HL-60 (cell line): ENCODE measurements around the gene RNASE7.

Experiments
- DNase-seq, 2 experiments: peaks; one replicate each; pipeline ENCODE4 v3.0.0-alpha.2; 2010 to 2020; ENCODE audit warnings: low read depth in 1 of 2, low spot score in 1 of 2
- H3K27ac ChIP-seq: fragments of 250-450 bp; sonication (Bioruptor Pico); replicated peaks from 2 replicates; pipeline ENCODE4 v1.5.1; 2020; ENCODE audit warnings: mild to moderate bottlenecking, moderate library complexity
- H3K27me3 ChIP-seq: fragments of 250-450 bp; sonication (Bioruptor Pico); 2 replicates; pipeline ENCODE4 v1.5.1; 2021; ENCODE audit warnings: mild to moderate bottlenecking, moderate library complexity; ENCODE audit not compliant: insufficient read depth, poor library complexity, severe bottlenecking
- H3K4me3 ChIP-seq: replicated peaks from 2 replicates; pipeline ENCODE4 v1.5.1; 2011; ENCODE audit warnings: mild to moderate bottlenecking, control low read depth, low read length; ENCODE audit not compliant: insufficient read depth
- CTCF ChIP-seq: IDR thresholded peaks from one replicate; pipeline ENCODE4 v1.5.1; 2011; ENCODE audit warnings: low read length, control low read depth, inconsistent platforms; ENCODE audit not compliant: insufficient read depth
- GABPA ChIP-seq: IDR thresholded peaks from 2 replicates; pipeline ENCODE4 v1.6.1; 2012; ENCODE audit warnings: low read depth
- POLR2AphosphoS5 ChIP-seq: IDR thresholded peaks from 2 replicates; pipeline ENCODE4 v1.6.1; 2012; ENCODE audit warnings: low read depth
- REST ChIP-seq: IDR thresholded peaks from 2 replicates; pipeline ENCODE4 v1.6.1; 2012; ENCODE audit warnings: low read depth; ENCODE audit not compliant: insufficient replicate concordance
- SPI1 ChIP-seq: IDR thresholded peaks from 2 replicates; pipeline ENCODE4 v1.6.1; 2012; ENCODE audit warnings: low read depth, mild to moderate bottlenecking, borderline replicate concordance

The RNASE7 gene

GRCh38 chr14:21054768-21055145 is 12.6 kb downstream of the RNASE7 start:
- no peak for TF ChIP-seq REST
- no peak for DNase-seq
- no peak overlapping the region for H3K4me3 ChIP-seq
- H3K27me3 ChIP-seq: no peaks in the 10 kb centered on the region
- no peak overlapping the region for H3K27ac ChIP-seq

- DNase-seq: no peak
- no peaks in the 10 kb centered on the region for H3K27me3 ChIP-seq
- TF ChIP-seq GABPA (no peak), POLR2AphosphoS5 (no peak), CTCF (no peak), SPI1 (no peak), REST (no peak)
- H3K4me3 ChIP-seq: no peak overlapping the region
- H3K27ac ChIP-seq: no peak overlapping the region
Measured at GRCh38 chr14:21055432-21056117, 13.4 kb downstream of the RNASE7 start.

GRCh38 chr14:21056520-21057163 is 14.5 kb downstream of the RNASE7 start:
- DNase-seq: no peak
- Histone ChIP-seq H3K27ac (no peak overlapping the region), H3K27me3 (no peaks in the 10 kb centered on the region), H3K4me3 (no peak overlapping the region)
- TF ChIP-seq REST (no peak), POLR2AphosphoS5 (no peak), SPI1 (no peak), GABPA (no peak), CTCF (no peak)
